HEK293T (cell line): ENCODE results near the gene RPGR.

ENCODE experiments used
- BHLHE40 ChIP-seq: fragments of 450-650 bp; IDR thresholded peaks from 2 replicates; pipeline ENCODE4 v1.6.1; 2016; ENCODE audit warnings: mild to moderate bottlenecking, moderate library complexity, borderline replicate concordance
- CTBP1 ChIP-seq: fragments of 450-650 bp; IDR thresholded peaks from 2 replicates; pipeline ENCODE4 v1.6.1; 2016; ENCODE audit warnings: borderline replicate concordance
- ELF4 ChIP-seq: fragments of 450-650 bp; IDR thresholded peaks from 2 replicates; pipeline ENCODE4 v1.6.1; 2017; ENCODE audit warnings: antibody characterized with exemption
- FOXK2 ChIP-seq: fragments of 450-650 bp; IDR thresholded peaks from 2 replicates; pipeline ENCODE4 v1.6.1; 2016; ENCODE audit warnings: mild to moderate bottlenecking
- FOXM1 ChIP-seq: fragments of 450-650 bp; IDR thresholded peaks from 2 replicates; pipeline ENCODE4 v1.6.1; 2017; ENCODE audit warnings: mild to moderate bottlenecking, borderline replicate concordance
- L3MBTL2 ChIP-seq: fragments of 450-650 bp; conservative IDR thresholded peaks from 2 replicates; pipeline ENCODE4 v1.6.1; 2016; ENCODE audit warnings: mild to moderate bottlenecking
- LEF1 ChIP-seq: fragments of 450-650 bp; IDR thresholded peaks from 2 replicates; pipeline ENCODE4 v1.6.1; 2017; ENCODE audit warnings: mild to moderate bottlenecking, borderline replicate concordance
- NFRKB ChIP-seq: fragments of 450-650 bp; IDR thresholded peaks from 2 replicates; pipeline ENCODE4 v1.6.1; 2016; ENCODE audit warnings: mild to moderate bottlenecking, moderate library complexity
- SP1 ChIP-seq: fragments of 450-650 bp; IDR thresholded peaks from 2 replicates; pipeline ENCODE4 v1.6.1; 2017
- TARDBP ChIP-seq: fragments of 450-650 bp; IDR thresholded peaks from 2 replicates; pipeline ENCODE4 v1.6.1; 2016
- ZNF384 ChIP-seq: fragments of 450-650 bp; IDR thresholded peaks from 2 replicates; pipeline ENCODE4 v1.6.1; 2016
- TF ChIP-seq, protein P1 (sequence below): fragments of 450-650 bp; IDR thresholded peaks from 2 replicates; pipeline ENCODE4 v1.6.1; 2016

DNA sequence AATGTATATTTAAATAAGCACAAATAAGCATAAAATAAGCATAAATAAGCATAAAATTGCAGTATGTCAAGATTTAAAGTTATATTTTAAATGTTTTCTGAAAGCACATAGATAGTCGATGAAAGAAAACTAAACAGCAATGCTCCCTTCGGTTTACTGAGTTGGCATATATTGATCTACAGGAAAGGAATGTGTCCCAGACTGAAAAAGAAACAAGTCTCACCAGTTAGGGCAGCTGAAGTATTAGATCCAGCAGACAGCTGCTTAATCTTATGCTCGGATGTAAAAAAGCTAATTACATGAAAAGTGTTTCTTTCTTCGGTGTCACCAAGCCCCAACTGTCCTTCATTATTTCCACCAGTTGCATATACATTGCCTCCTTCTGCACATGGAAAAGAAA is 8.7 kb downstream of the RPGR start:
- TF ChIP-seq, protein P1, sequence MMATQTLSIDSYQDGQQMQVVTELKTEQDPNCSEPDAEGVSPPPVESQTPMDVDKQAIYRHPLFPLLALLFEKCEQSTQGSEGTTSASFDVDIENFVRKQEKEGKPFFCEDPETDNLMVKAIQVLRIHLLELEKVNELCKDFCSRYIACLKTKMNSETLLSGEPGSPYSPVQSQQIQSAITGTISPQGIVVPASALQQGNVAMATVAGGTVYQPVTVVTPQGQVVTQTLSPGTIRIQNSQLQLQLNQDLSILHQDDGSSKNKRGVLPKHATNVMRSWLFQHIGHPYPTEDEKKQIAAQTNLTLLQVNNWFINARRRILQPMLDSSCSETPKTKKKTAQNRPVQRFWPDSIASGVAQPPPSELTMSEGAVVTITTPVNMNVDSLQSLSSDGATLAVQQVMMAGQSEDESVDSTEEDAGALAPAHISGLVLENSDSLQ: no peak
- TF ChIP-seq CTBP1 (no peak), TARDBP (no peak), FOXK2 (no peak), ELF4 (no peak), FOXM1 (no peak), BHLHE40 (no peak), NFRKB (no peak), SP1 (no peak), ZNF384 (no peak), L3MBTL2 (no peak), LEF1 (no peak)
